SK-N-SH (cell line): ENCODE data around the gene CD302. TPM values are rescaled to one million over a fixed set of nuclear protein-coding genes. Genes with fewer than 3 reads are reported as not detected.

Source experiments
- CTCF ChIA-PET: fragments of 300-600, 350-600 bp; formaldehyde crosslinking; extraction: SDS; loops from one replicate; lab custom pipeline; 2021; lab: Yijun Ruan, JAX
- POLR2A ChIA-PET: fragments of 350-600 bp; sonication (Branson Sonifier 250); formaldehyde crosslinking; extraction: SDS; loops from one replicate; lab custom pipeline; 2020; ENCODE audit warnings: antibody characterized with exemption, inconsistent platforms; lab: Yijun Ruan, JAX
- DNase-seq: peaks from one replicate; pipeline ENCODE4 v3.0.0; 2012
- H2AFZ ChIP-seq: fragments of 200-600 bp; sonication (generic); 2 replicates; pipeline ENCODE4 v1.8.1; 2016; ENCODE audit warnings: antibody characterized with exemption, mild to moderate bottlenecking, low read depth
- H3F3A ChIP-seq: fragments of 200-600 bp; sonication (generic); replicated peaks from 2 replicates; pipeline ENCODE3; 2016; ENCODE audit warnings: antibody characterized with exemption, mild to moderate bottlenecking; ENCODE audit not compliant: insufficient read depth
- H3K27ac ChIP-seq, 2 experiments: fragments of 200-500 bp in 1 of 2; fragments of 200-600 bp in 1 of 2; sonication (Bioruptor generic) in 1 of 2; sonication (generic), shearing (Covaris generic) in 1 of 2; 2 replicates each; pipeline versions ENCODE4 v1.5.1 to v1.6.1; 2014 to 2016; ENCODE audit warnings: low read depth in 2 of 2, inconsistent platforms in 1 of 2, low read length in 1 of 2, mild to moderate bottlenecking in 1 of 2, mixed read lengths in 1 of 2
- H3K27me3 ChIP-seq: fragments of 200-600 bp; sonication (generic), shearing (Covaris generic); 2 replicates; pipeline ENCODE4 v1.6.1; 2016; ENCODE audit warnings: mixed run types; ENCODE audit not compliant: insufficient read depth
- H3K36me3 ChIP-seq, 2 experiments: fragments of 200-500 bp in 1 of 2; fragments of 200-600 bp in 1 of 2; sonication (Bioruptor generic) in 1 of 2; sonication (generic) in 1 of 2; replicated peaks in 1 of 2; 2 replicates each; pipeline versions ENCODE3 to v1.5.1; 2014 to 2016; ENCODE audit warnings: low read length in 1 of 2, mild to moderate bottlenecking in 1 of 2; ENCODE audit not compliant: insufficient read depth in 2 of 2, control insufficient read depth in 1 of 2
- H3K4me1 ChIP-seq, 2 experiments: fragments of 200-500 bp in 1 of 2; fragments of 200-600 bp in 1 of 2; sonication (Bioruptor generic) in 1 of 2; sonication (generic), shearing (Covaris generic) in 1 of 2; 2 replicates each; pipeline versions ENCODE4 v1.5.1 to v1.6.1; 2014 to 2016; ENCODE audit warnings: low read depth in 1 of 2, low read length in 1 of 2, mixed run types in 1 of 2; ENCODE audit not compliant: insufficient read depth in 2 of 2, control insufficient read depth in 1 of 2
- H3K4me2 ChIP-seq: fragments of 200-600 bp; sonication (generic), shearing (Covaris generic); 2 replicates; pipeline ENCODE4 v1.6.1; 2017; ENCODE audit warnings: mixed run types
- H3K4me3 ChIP-seq, 2 experiments: fragments of 200-500 bp in 1 of 2; fragments of 200-600 bp in 1 of 2; sonication (Bioruptor generic) in 1 of 2; sonication (generic), shearing (Covaris generic) in 1 of 2; 2 replicates each; pipeline versions ENCODE4 v1.5.1 to v1.8.1; 2014 to 2016; ENCODE audit warnings: low read depth in 2 of 2, inconsistent platforms in 1 of 2, low read length in 1 of 2, mild to moderate bottlenecking in 1 of 2, mixed read lengths in 1 of 2, moderate library complexity in 1 of 2
- H3K79me2 ChIP-seq: fragments of 200-600 bp; sonication (generic); 2 replicates; pipeline ENCODE4 v1.8.1; 2017; ENCODE audit warnings: mild to moderate bottlenecking; ENCODE audit not compliant: insufficient read depth
- H3K9ac ChIP-seq: fragments of 200-600 bp; sonication (generic); 2 replicates; pipeline ENCODE4 v1.6.1; 2017; ENCODE audit warnings: mixed run types
- H3K9me2 ChIP-seq: fragments of 200-600 bp; sonication (generic); 2 replicates; pipeline ENCODE4 v1.6.1; 2017; ENCODE audit warnings: mixed run types
- H3K9me3 ChIP-seq: fragments of 200-600 bp; sonication (generic); 2 replicates; pipeline ENCODE4 v1.6.1; 2017; ENCODE audit warnings: mixed run types, mild to moderate bottlenecking, moderate library complexity
- H4K20me1 ChIP-seq: fragments of 200-600 bp; sonication (generic); 2 replicates; pipeline ENCODE4 v1.6.1; 2017; ENCODE audit warnings: mild to moderate bottlenecking, mixed run types; ENCODE audit not compliant: insufficient read depth
- CHD2 ChIP-seq: fragments of 150-350 bp; IDR thresholded peaks from 2 replicates; pipeline ENCODE4 v1.6.1; 2018; ENCODE audit warnings: low read length; ENCODE audit not compliant: partially characterized antibody
- ELF1 ChIP-seq: IDR thresholded peaks from 2 replicates; pipeline ENCODE4 v1.4.0; 2012
- FOSL2 ChIP-seq: IDR thresholded peaks from 2 replicates; pipeline ENCODE4 v1.4.0; 2012; ENCODE audit warnings: low read depth, mild to moderate bottlenecking, moderate library complexity, borderline replicate concordance
- FOXM1 ChIP-seq: IDR thresholded peaks from 2 replicates; pipeline ENCODE4 v1.4.0; 2012; ENCODE audit warnings: low read depth, mild to moderate bottlenecking
- MEF2A ChIP-seq: IDR thresholded peaks from 2 replicates; pipeline ENCODE4 v1.4.0; 2012; ENCODE audit warnings: low read depth, borderline replicate concordance
- MXI1 ChIP-seq: IDR thresholded peaks from 2 replicates; pipeline ENCODE4 v1.6.1; 2012; ENCODE audit warnings: mild to moderate bottlenecking, low read depth, low read length, improper control_type of control experiment
- NFIC ChIP-seq: IDR thresholded peaks from 2 replicates; pipeline ENCODE4 v1.4.0; 2012; ENCODE audit warnings: borderline replicate concordance
- POLR2AphosphoS5 ChIP-seq: IDR thresholded peaks from 2 replicates; pipeline ENCODE4 v1.6.1; 2012; ENCODE audit warnings: low read depth, low read length
- RAD21 ChIP-seq: IDR thresholded peaks from 2 replicates; pipeline ENCODE4 v1.6.1; 2012; ENCODE audit warnings: mild to moderate bottlenecking, low read length
- RXRA ChIP-seq: IDR thresholded peaks from 2 replicates; pipeline ENCODE4 v1.4.0; 2012; ENCODE audit warnings: low read depth, mild to moderate bottlenecking, borderline replicate concordance
- SIN3A ChIP-seq: IDR thresholded peaks from 2 replicates; pipeline ENCODE4 v1.6.1; 2012; ENCODE audit warnings: low read depth, mild to moderate bottlenecking, low read length, moderate library complexity, borderline replicate concordance
- SMC3 ChIP-seq: IDR thresholded peaks from 2 replicates; pipeline ENCODE4 v1.6.1; 2012; ENCODE audit warnings: low read depth, low read length, improper control_type of control experiment
- TEAD4 ChIP-seq: IDR thresholded peaks from 2 replicates; pipeline ENCODE4 v1.4.0; 2012; ENCODE audit warnings: mild to moderate bottlenecking, borderline replicate concordance; ENCODE audit not compliant: insufficient read depth
- YY1 ChIP-seq: IDR thresholded peaks from 2 replicates; pipeline ENCODE4 v1.4.0; 2012; ENCODE audit warnings: low read depth, mild to moderate bottlenecking
- whole genome bisulfite sequencing: methylation state at CpG from one replicate; pipeline ENCODE4 v1.1.6; 2017; ENCODE audit warnings: low lambda C conversion rate; 5-methylcytosine and 5-hydroxymethylcytosine counted together
- polyA plus RNA-seq, 3 experiments: library from polyadenylated mRNA; depleted of rRNA; stranded (reverse); fragments of >200 nt; gene quantifications; 2 replicates each; pipeline ENCODE4 v1.2.3, GENCODE V29; 2012
- TF ChIP-seq, protein P1 (sequence below): fragments of 200-600 bp; sonication (generic); IDR thresholded peaks from 2 replicates; pipeline ENCODE4 v1.6.1; 2017; ENCODE audit warnings: antibody characterized with exemption, mild to moderate bottlenecking, moderate library complexity
- TF ChIP-seq, protein P2 (sequence below): IDR thresholded peaks from 2 replicates; pipeline ENCODE4; 2012
- TF ChIP-seq, protein P3 (sequence below): fragments of 150-350 bp; IDR thresholded peaks from 2 replicates; pipeline ENCODE4 v1.6.1; 2017; ENCODE audit warnings: antibody characterized with exemption, low read length, low read depth, borderline replicate concordance
- TF ChIP-seq, protein P4 (sequence below): IDR thresholded peaks from 2 replicates; pipeline ENCODE4 v1.6.1; 2012; ENCODE audit warnings: mild to moderate bottlenecking, low read depth, low read length, moderate library complexity

Gene CD302
- polyA plus RNA-seq, 1 of the 3 experiments (the other 2 are of a cell fraction), result 4.4 TPM

GRCh38 chr2:159795841-159796690 lies 1.9 kb downstream of the CD302 start (continued):
- TF ChIP-seq, protein P1, sequence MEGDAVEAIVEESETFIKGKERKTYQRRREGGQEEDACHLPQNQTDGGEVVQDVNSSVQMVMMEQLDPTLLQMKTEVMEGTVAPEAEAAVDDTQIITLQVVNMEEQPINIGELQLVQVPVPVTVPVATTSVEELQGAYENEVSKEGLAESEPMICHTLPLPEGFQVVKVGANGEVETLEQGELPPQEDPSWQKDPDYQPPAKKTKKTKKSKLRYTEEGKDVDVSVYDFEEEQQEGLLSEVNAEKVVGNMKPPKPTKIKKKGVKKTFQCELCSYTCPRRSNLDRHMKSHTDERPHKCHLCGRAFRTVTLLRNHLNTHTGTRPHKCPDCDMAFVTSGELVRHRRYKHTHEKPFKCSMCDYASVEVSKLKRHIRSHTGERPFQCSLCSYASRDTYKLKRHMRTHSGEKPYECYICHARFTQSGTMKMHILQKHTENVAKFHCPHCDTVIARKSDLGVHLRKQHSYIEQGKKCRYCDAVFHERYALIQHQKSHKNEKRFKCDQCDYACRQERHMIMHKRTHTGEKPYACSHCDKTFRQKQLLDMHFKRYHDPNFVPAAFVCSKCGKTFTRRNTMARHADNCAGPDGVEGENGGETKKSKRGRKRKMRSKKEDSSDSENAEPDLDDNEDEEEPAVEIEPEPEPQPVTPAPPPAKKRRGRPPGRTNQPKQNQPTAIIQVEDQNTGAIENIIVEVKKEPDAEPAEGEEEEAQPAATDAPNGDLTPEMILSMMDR, result no peak
- TF ChIP-seq CHD2 (no peak), FOSL2 (no peak), YY1 (no peak), ELF1 (no peak), TEAD4 (no peak), NFIC (no peak), RXRA (no peak)
- TF ChIP-seq, protein P2, sequence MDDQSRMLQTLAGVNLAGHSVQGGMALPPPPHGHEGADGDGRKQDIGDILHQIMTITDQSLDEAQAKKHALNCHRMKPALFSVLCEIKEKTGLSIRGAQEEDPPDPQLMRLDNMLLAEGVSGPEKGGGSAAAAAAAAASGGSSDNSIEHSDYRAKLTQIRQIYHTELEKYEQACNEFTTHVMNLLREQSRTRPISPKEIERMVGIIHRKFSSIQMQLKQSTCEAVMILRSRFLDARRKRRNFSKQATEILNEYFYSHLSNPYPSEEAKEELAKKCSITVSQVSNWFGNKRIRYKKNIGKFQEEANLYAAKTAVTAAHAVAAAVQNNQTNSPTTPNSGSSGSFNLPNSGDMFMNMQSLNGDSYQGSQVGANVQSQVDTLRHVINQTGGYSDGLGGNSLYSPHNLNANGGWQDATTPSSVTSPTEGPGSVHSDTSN, result no peak
- TF ChIP-seq, protein P3, sequence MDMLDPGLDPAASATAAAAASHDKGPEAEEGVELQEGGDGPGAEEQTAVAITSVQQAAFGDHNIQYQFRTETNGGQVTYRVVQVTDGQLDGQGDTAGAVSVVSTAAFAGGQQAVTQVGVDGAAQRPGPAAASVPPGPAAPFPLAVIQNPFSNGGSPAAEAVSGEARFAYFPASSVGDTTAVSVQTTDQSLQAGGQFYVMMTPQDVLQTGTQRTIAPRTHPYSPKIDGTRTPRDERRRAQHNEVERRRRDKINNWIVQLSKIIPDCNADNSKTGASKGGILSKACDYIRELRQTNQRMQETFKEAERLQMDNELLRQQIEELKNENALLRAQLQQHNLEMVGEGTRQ, result no peak

GRCh38 chr2:159793326-159793725 lies 4.7 kb downstream of the CD302 start:
- Histone ChIP-seq H3K36me3 (no peaks in the 10 kb centered on the region), H3K4me3 (no peak overlapping the region), H3K79me2 (no peaks in the 10 kb centered on the region), H3K9me2 (no peaks in the 10 kb centered on the region), H4K20me1 (no peaks in the 10 kb centered on the region), H3K4me2 (no peak overlapping the region), H2AFZ (no peak overlapping the region), H3K9me3 (no peaks in the 10 kb centered on the region), H3K9ac (no peak overlapping the region), H3K27ac (no peak overlapping the region), H3K27me3 (no peaks in the 10 kb centered on the region), H3F3A (peaks cover 4% of the 10 kb centered on the region), H3K4me1 (no peaks in the 10 kb centered on the region; a peak in 1 of 4 replicates)
- no peak for DNase-seq
- CTCF ChIA-PET, result no interaction called here
- WGBS, result 100% methylated on average over 1 of the region's 1 CpG
- POLR2A ChIA-PET, result no interaction called here
- no peak for TF ChIP-seq SIN3A
- TF ChIP-seq MEF2A, result no peak
- no peak for TF ChIP-seq TEAD4
- TF ChIP-seq YY1, result no peak
- TF ChIP-seq, protein P4, sequence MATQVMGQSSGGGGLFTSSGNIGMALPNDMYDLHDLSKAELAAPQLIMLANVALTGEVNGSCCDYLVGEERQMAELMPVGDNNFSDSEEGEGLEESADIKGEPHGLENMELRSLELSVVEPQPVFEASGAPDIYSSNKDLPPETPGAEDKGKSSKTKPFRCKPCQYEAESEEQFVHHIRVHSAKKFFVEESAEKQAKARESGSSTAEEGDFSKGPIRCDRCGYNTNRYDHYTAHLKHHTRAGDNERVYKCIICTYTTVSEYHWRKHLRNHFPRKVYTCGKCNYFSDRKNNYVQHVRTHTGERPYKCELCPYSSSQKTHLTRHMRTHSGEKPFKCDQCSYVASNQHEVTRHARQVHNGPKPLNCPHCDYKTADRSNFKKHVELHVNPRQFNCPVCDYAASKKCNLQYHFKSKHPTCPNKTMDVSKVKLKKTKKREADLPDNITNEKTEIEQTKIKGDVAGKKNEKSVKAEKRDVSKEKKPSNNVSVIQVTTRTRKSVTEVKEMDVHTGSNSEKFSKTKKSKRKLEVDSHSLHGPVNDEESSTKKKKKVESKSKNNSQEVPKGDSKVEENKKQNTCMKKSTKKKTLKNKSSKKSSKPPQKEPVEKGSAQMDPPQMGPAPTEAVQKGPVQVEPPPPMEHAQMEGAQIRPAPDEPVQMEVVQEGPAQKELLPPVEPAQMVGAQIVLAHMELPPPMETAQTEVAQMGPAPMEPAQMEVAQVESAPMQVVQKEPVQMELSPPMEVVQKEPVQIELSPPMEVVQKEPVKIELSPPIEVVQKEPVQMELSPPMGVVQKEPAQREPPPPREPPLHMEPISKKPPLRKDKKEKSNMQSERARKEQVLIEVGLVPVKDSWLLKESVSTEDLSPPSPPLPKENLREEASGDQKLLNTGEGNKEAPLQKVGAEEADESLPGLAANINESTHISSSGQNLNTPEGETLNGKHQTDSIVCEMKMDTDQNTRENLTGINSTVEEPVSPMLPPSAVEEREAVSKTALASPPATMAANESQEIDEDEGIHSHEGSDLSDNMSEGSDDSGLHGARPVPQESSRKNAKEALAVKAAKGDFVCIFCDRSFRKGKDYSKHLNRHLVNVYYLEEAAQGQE, result no peak
- no peak for TF ChIP-seq MXI1
- TF ChIP-seq, protein P1, result no peak
- TF ChIP-seq SMC3, result no peak
- TF ChIP-seq CHD2, result no peak
- no peak for TF ChIP-seq RXRA
- TF ChIP-seq POLR2AphosphoS5, result no peak
- no peak for TF ChIP-seq FOXM1
- no peak for TF ChIP-seq FOSL2
- TF ChIP-seq ELF1, result no peak
- no peak for TF ChIP-seq RAD21
